GM15510 (cell line): ENCODE measurements around the gene SLC25A53.
"Not testable (repeated sequence)": the region's sequence is repeated elsewhere in the genome, so short reads cannot be mapped to it uniquely, and the experiment has no call there.

Experiments
- POLR2A ChIP-seq: IDR thresholded peaks from 3 replicates; pipeline ENCODE4 v1.6.1; 2011; ENCODE audit warnings: borderline replicate concordance; ENCODE audit not compliant: insufficient read length; ENCODE audit errors: extremely low read depth

SLC25A53 gene

GRCh38 chrX:104104676-104105075 lies 52.1 kb downstream of the SLC25A53 start:
- TF ChIP-seq POLR2A: no peak

- no peak for TF ChIP-seq POLR2A
Observed at GRCh38 chrX:104098919-104099318, 57.9 kb downstream of the SLC25A53 start.

GRCh38 chrX:104098151-104098808 lies 58.5 kb downstream of the SLC25A53 start:
- TF ChIP-seq POLR2A: no peak

- TF ChIP-seq POLR2A: no peak
Observed at GRCh38 chrX:104085919-104086318, 70.9 kb downstream of the SLC25A53 start.

- no peak for TF ChIP-seq POLR2A
Observed at GRCh38 chrX:104085477-104085876, 71.3 kb downstream of the SLC25A53 start.

GRCh38 chrX:104084534-104085277 lies 72.1 kb downstream of the SLC25A53 start:
- TF ChIP-seq POLR2A: no peak

- no peak for TF ChIP-seq POLR2A
Observed at GRCh38 chrX:104084063-104084462, 72.7 kb downstream of the SLC25A53 start.

- TF ChIP-seq POLR2A: not testable (repeated sequence)
Observed at GRCh38 chrX:104075778-104076445, 80.9 kb downstream of the SLC25A53 start, which contains the start of gene TMSB15C. Gene TMSB15C (minus strand): TSS chrX:104076236.
